HG03159 (cell line): ENCODE results near the gene ZFR.
"Not testable (repeated sequence)": the region's sequence is repeated elsewhere in the genome, so short reads cannot be mapped to it uniquely, and the experiment has no call there.

Source experiments
- ATAC-seq: cut with Tn5 transposase; IDR thresholded peaks from one replicate; pipeline ENCODE4 v1.9.1; 2021; ENCODE audit warnings: mild to moderate bottlenecking, moderate library complexity; ENCODE audit not compliant: unreplicated experiment

ZFR gene

GRCh38 chr5:32452316-32452715, 7.8 kb upstream of the ZFR start:
- ATAC-seq: not testable (repeated sequence)

- no peak for ATAC-seq
These were observed 6.4 kb upstream of the ZFR start for GRCh38 chr5:32450952-32451351.

- ATAC-seq: no peak
These were observed 4.7 kb upstream of the ZFR start for GRCh38 chr5:32449262-32449661.

- no peak for ATAC-seq
These were observed 2.1 kb upstream of the ZFR start for GRCh38 chr5:32446630-32447029.

GRCh38 chr5:32445831-32446614, 1.5 kb upstream of the ZFR start:
- ATAC-seq: no peak

GRCh38 chr5:32445287-32445758, 783 bp upstream of the ZFR start:
- ATAC-seq: no peak

GRCh38 chr5:32443541-32444430, 754 bp downstream of the ZFR start:
- ATAC-seq: peak; percentile 32

- ATAC-seq: peak; percentile 29
These were observed 1.4 kb downstream of the ZFR start for GRCh38 chr5:32443145-32443540.

- ATAC-seq: no peak
These were observed 5.4 kb downstream of the ZFR start for GRCh38 chr5:32439086-32439642.

GRCh38 chr5:32436553-32437242, 7.8 kb downstream of the ZFR start:
- no peak for ATAC-seq

- no peak for ATAC-seq
These were observed 9.2 kb downstream of the ZFR start for GRCh38 chr5:32435383-32435782.

- no peak for ATAC-seq
These were observed 10.3 kb downstream of the ZFR start for GRCh38 chr5:32434221-32434620.

- no peak for ATAC-seq
These were observed 11.9 kb downstream of the ZFR start for GRCh38 chr5:32432633-32433032.

GRCh38 chr5:32430825-32431224, 13.7 kb downstream of the ZFR start:
- not testable (repeated sequence) for ATAC-seq

- no peak for ATAC-seq
These were observed 16.1 kb downstream of the ZFR start for GRCh38 chr5:32428426-32428825.

- no peak for ATAC-seq
These were observed 17.9 kb downstream of the ZFR start for GRCh38 chr5:32426440-32427151.

GRCh38 chr5:32422697-32423096, 21.8 kb downstream of the ZFR start:
- no peak for ATAC-seq

- no peak for ATAC-seq
These were observed 23.5 kb downstream of the ZFR start for GRCh38 chr5:32421075-32421474.

- no peak for ATAC-seq
These were observed 24.0 kb downstream of the ZFR start for GRCh38 chr5:32420506-32420905.

- ATAC-seq: no peak
These were observed 24.7 kb downstream of the ZFR start for GRCh38 chr5:32419791-32420190.
